Mesodermal cell (in vitro differentiated cells): Measurements from ENCODE around the gene GPR65.

ENCODE experiments used
- H3K27ac ChIP-seq: 2 replicates; pipeline ENCODE4 v1.7.0; 2013; ENCODE audit warnings: mild to moderate bottlenecking, low read depth, low read length, moderate library complexity; ENCODE audit not compliant: severe bottlenecking
- H3K36me3 ChIP-seq: 2 replicates; pipeline ENCODE4 v1.7.1; 2013; ENCODE audit warnings: mild to moderate bottlenecking, low read length, moderate library complexity; ENCODE audit not compliant: control insufficient read depth, insufficient read depth
- H3K4me1 ChIP-seq: one replicate; pipeline ENCODE4 v1.7.1; 2013; ENCODE audit warnings: mild to moderate bottlenecking, low read length; ENCODE audit not compliant: insufficient read depth, control insufficient read depth, poor library complexity, severe bottlenecking
- H3K4me3 ChIP-seq: 2 replicates; pipeline ENCODE4 v1.7.0; 2013; ENCODE audit warnings: low read length, control low read depth, mild to moderate bottlenecking; ENCODE audit not compliant: insufficient read depth, poor library complexity, severe bottlenecking; ENCODE audit errors: extremely low read depth
- H3K9me3 ChIP-seq: 2 replicates; pipeline ENCODE4 v1.7.1; 2013; ENCODE audit warnings: mild to moderate bottlenecking, low read length, moderate library complexity; ENCODE audit not compliant: control insufficient read depth
- WGBS, 2 experiments: methylation state at CpG; one replicate each; pipeline ENCODE4 v1.1.5; 2013; ENCODE audit warnings: missing lambda C conversion rate in 2 of 2; ENCODE audit not compliant: insufficient coverage in 2 of 2; 5-methylcytosine and 5-hydroxymethylcytosine counted together

GPR65 gene

GRCh38 chr14:87990682-87991081 lies 14.3 kb upstream of the GPR65 start:
- 82 to 88% methylated on average over 2 of the region's 4 CpGs for WGBS, 2 experiments
- no peaks in the 10 kb centered on the region for H3K36me3 ChIP-seq
- no peak overlapping the region for H3K4me3 ChIP-seq
- H3K9me3 ChIP-seq, result no peaks in the 10 kb centered on the region
- no peak overlapping the region for H3K27ac ChIP-seq
- peaks cover 4% of the 10 kb centered on the region for H3K4me1 ChIP-seq

GRCh38 chr14:87992346-87992717 lies 12.6 kb upstream of the GPR65 start:
- H3K4me3 ChIP-seq, result peak overlapping the region; percentile 56
- peak overlapping the region; percentile 92 for H3K27ac ChIP-seq
- WGBS, 2 experiments, result 9 to 11% methylated on average over 15 to 20 of the region's 20 CpGs
- H3K4me1 ChIP-seq, result peaks cover 15% of the 10 kb centered on the region
- no peaks in the 10 kb centered on the region for H3K36me3 ChIP-seq
- no peaks in the 10 kb centered on the region for H3K9me3 ChIP-seq

- 4% methylated on average over 71 to 80 of the region's 83 CpGs for WGBS, 2 experiments
- H3K9me3 ChIP-seq, result no peaks in the 10 kb centered on the region
- peak within 1 kb of the TSS; percentile 92 for H3K27ac ChIP-seq
- no peaks in the 10 kb centered on the region for H3K36me3 ChIP-seq
- peak within 1 kb of the TSS; percentile 56 for H3K4me3 ChIP-seq
- peaks cover 15% of the 10 kb centered on the region for H3K4me1 ChIP-seq
These were observed 12.0 kb upstream of the GPR65 start, which contains the start of gene GALC for GRCh38 chr14:87992718-87993628. Gene GALC (minus strand): TSS chr14:87993182. CDS start chr14:87993164, 18 bp downstream.

- no peaks in the 10 kb centered on the region for H3K36me3 ChIP-seq
- H3K4me3 ChIP-seq, result no peak overlapping the region
- peaks cover 15% of the 10 kb centered on the region for H3K4me1 ChIP-seq
- 100% methylated on average over 2 of the region's 6 CpGs; no CpG with 5 or more reads in 1 of the 2 experiments for WGBS, 2 experiments
- H3K9me3 ChIP-seq, result no peaks in the 10 kb centered on the region
- H3K27ac ChIP-seq, result peak overlapping the region; percentile 89
These were observed 10.0 kb upstream of the GPR65 start for GRCh38 chr14:87994974-87995373.

- 76 to 88% methylated on average over 4 to 6 of the region's 6 CpGs for WGBS, 2 experiments
- peak overlapping the region; percentile 89 for H3K27ac ChIP-seq
These were observed 9.2 kb upstream of the GPR65 start for GRCh38 chr14:87995500-87996290.

GRCh38 chr14:87996291-87996592 lies 8.7 kb upstream of the GPR65 start:
- Histone ChIP-seq H3K36me3 (no peaks in the 10 kb centered on the region), H3K4me1 (peaks cover 15% of the 10 kb centered on the region), H3K4me3 (no peak overlapping the region), H3K27ac (peak overlapping the region; percentile 89), H3K9me3 (no peaks in the 10 kb centered on the region)
- WGBS, 2 experiments, result no CpG with 5 or more reads among the region's 1 CpG

More at GRCh38 chr14:87995500-87996290, 9.2 kb upstream of the GPR65 start:
- Histone ChIP-seq H3K9me3 (no peaks in the 10 kb centered on the region), H3K4me1 (peaks cover 15% of the 10 kb centered on the region), H3K4me3 (no peak overlapping the region), H3K36me3 (no peaks in the 10 kb centered on the region)

GRCh38 chr14:87998482-87998881 lies 6.5 kb upstream of the GPR65 start:
- peaks cover 15% of the 10 kb centered on the region for H3K4me1 ChIP-seq
- H3K4me3 ChIP-seq, result no peak overlapping the region
- H3K36me3 ChIP-seq, result no peaks in the 10 kb centered on the region
- no peaks in the 10 kb centered on the region for H3K9me3 ChIP-seq
- no peak overlapping the region for H3K27ac ChIP-seq

- Histone ChIP-seq H3K27ac (no peak overlapping the region), H3K4me3 (no peak overlapping the region), H3K36me3 (no peaks in the 10 kb centered on the region), H3K4me1 (peaks cover 15% of the 10 kb centered on the region), H3K9me3 (no peaks in the 10 kb centered on the region)
- 94% methylated on average over 2 of the region's 2 CpGs; no CpG with 5 or more reads in 1 of the 2 experiments for WGBS, 2 experiments
These were observed 5.7 kb upstream of the GPR65 start for GRCh38 chr14:87999277-87999676.

GRCh38 chr14:88002421-88003075 lies 2.4 kb upstream of the GPR65 start:
- 40 to 90% methylated on average over 1 to 2 of the region's 4 CpGs for WGBS, 2 experiments
- no peaks in the 10 kb centered on the region for H3K4me1 ChIP-seq
- no peaks in the 10 kb centered on the region for H3K9me3 ChIP-seq
- no peak overlapping the region for H3K4me3 ChIP-seq
- no peak overlapping the region for H3K27ac ChIP-seq
- H3K36me3 ChIP-seq, result no peaks in the 10 kb centered on the region

- Histone ChIP-seq H3K27ac (no peak overlapping the region), H3K4me3 (no peak overlapping the region), H3K9me3 (no peaks in the 10 kb centered on the region), H3K4me1 (no peaks in the 10 kb centered on the region), H3K36me3 (no peaks in the 10 kb centered on the region)
- 90% methylated on average over 3 of the region's 4 CpGs; no CpG with 5 or more reads in 1 of the 2 experiments for WGBS, 2 experiments
These were observed 1.5 kb upstream of the GPR65 start for GRCh38 chr14:88003425-88003824.
